GM13977 (cell line): ENCODE data around the gene C3orf33.

ENCODE experiments used
- DNase-seq: peaks from one replicate; pipeline ENCODE4 v3.0.0; 2012; ENCODE audit warnings: low spot score
- in situ Hi-C: fragments of 300-500 bp; cut with MboI; formaldehyde crosslinking; loops from one replicate; pipeline ENCODE4 v1.12.0; 2022; ENCODE audit warnings: low sequenced_read_pairs, low pct_unique_long_range_greater_than_20kb, mixed read lengths, inconsistent platforms; ENCODE audit not compliant: unreplicated experiment
- TF ChIP-seq, protein P1 (sequence below): IDR thresholded peaks from 2 replicates; pipeline ENCODE4 v1.5.1; 2012; ENCODE audit warnings: mild to moderate bottlenecking, control low read depth; ENCODE audit not compliant: insufficient read depth; ENCODE audit errors: extremely low read depth, missing control alignments

The C3orf33 gene

DNA sequence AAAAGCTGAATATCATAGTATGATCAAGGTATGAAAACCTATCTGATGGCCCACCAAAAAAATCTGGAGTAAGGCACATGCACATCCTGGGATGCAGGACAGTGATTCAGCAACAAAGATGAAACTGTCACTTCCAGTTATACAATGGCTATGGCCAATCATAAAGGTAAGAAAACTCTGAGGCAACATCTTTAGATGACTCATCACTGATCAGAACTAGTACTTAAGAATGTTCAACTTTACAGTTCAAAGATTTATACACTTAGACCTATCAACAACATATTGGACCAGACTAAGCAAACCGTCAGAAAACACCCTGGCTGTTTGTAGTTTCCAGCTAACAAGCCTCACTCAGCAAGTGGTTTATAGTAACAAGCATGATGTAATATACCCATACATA, 39.9 kb downstream of the C3orf33 start:
- TF ChIP-seq, protein P1, sequence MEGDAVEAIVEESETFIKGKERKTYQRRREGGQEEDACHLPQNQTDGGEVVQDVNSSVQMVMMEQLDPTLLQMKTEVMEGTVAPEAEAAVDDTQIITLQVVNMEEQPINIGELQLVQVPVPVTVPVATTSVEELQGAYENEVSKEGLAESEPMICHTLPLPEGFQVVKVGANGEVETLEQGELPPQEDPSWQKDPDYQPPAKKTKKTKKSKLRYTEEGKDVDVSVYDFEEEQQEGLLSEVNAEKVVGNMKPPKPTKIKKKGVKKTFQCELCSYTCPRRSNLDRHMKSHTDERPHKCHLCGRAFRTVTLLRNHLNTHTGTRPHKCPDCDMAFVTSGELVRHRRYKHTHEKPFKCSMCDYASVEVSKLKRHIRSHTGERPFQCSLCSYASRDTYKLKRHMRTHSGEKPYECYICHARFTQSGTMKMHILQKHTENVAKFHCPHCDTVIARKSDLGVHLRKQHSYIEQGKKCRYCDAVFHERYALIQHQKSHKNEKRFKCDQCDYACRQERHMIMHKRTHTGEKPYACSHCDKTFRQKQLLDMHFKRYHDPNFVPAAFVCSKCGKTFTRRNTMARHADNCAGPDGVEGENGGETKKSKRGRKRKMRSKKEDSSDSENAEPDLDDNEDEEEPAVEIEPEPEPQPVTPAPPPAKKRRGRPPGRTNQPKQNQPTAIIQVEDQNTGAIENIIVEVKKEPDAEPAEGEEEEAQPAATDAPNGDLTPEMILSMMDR: no peak
- in situ Hi-C loops: no loop called here
- no peak for DNase-seq

DNA sequence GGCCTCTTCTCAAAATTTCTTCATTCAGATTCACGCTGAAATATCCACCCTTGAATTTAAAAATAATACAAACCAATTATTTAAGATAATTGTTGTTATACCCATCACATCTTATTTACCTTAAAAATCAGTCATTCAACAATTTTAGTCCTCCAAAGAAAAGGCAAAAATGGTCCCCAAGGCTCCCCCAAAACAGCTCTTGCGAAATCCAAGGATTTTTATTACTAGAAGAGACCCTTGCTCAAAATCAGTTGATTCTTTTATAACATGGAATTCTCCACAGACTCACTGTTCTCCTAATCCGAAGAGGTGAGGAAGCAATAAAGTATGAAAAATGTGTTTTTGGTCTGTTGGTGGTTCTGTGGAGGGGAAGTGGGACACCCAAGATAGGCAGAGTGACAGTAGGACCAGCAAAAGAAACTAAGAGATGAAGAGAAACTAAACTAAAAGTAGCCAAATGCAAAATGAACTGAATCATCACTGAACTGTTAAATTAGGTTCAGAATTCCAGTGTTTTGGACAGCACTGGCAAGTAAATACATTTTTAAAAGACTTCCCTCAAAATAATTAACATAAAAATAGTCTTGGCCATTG, 42.1 kb downstream of the C3orf33 start:
- in situ Hi-C loops: no loop called here
- no peak for DNase-seq
- TF ChIP-seq, protein P1: no peak

DNA sequence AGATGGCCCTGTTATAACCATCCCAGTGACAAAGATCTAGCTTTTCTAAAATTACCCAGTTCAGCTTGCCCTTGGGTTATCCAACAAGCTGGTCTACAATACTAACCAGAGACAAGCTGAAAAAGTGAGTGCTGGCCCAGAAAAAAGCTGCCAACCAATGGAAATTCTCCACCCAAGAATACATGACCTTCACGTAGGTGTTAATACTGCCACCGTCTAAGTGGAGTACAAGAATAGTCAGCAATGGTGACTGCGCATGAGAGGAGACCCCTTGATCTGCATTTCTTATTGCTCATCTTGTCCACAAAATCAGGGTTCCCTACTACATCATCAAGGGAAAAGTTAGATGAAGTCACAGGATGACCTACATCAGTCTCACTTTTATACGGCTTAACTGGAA, 45.4 kb downstream of the C3orf33 start:
- TF ChIP-seq, protein P1: no peak
- no peak for DNase-seq
- in situ Hi-C loops: no loop called here

DNA sequence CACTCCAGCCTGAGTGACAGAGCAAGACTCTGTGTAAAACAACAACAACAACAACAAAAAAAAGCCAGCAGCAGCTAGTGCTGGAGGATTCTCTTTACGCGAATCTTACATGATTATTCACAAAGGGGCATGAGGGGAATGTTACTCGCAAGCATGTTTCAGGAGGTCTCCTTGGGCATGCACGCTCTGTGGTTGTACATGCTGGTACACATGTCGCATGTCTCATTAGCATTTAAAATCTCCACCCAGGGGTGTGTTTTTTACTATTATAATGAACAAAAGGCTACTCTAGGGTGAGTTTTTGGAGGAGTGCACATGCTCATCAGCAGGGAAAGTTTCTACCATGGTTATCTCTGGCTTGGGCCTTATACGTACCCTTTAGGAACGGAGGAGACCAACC, 48.5 kb downstream of the C3orf33 start:
- TF ChIP-seq, protein P1: no peak
- no peak for DNase-seq
- in situ Hi-C loops: no loop called here

DNA sequence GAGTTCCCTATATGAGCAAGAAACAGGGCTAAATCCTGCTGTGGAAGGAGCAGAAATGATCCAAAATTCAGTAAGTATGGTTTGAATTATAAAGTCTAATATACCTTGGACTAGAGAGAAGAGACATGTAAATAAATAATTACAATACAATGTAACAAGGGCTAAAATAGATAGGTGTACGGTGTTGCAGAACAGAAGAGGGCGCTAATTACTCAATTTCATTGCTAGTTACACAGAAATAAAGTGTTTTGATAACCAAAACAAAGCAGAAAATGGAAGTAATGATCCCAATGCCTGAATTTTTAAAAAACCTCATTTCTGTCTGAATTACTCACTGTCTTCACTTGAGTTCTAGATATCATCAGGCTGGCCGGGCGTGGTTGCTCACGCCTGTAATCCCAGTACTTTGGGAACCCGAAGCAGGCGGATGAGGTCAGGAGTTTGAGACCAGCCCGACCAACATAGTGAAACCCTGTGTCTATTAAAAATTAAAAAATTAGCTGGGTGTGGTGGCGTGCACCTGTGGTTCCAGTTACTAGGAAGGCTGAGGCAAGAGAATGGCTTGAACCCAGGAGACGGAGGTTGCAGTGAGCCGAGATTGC, 52.9 kb downstream of the C3orf33 start:
- DNase-seq: no peak
- in situ Hi-C loops: no loop called here
- TF ChIP-seq, protein P1: peak; percentile 57

DNA sequence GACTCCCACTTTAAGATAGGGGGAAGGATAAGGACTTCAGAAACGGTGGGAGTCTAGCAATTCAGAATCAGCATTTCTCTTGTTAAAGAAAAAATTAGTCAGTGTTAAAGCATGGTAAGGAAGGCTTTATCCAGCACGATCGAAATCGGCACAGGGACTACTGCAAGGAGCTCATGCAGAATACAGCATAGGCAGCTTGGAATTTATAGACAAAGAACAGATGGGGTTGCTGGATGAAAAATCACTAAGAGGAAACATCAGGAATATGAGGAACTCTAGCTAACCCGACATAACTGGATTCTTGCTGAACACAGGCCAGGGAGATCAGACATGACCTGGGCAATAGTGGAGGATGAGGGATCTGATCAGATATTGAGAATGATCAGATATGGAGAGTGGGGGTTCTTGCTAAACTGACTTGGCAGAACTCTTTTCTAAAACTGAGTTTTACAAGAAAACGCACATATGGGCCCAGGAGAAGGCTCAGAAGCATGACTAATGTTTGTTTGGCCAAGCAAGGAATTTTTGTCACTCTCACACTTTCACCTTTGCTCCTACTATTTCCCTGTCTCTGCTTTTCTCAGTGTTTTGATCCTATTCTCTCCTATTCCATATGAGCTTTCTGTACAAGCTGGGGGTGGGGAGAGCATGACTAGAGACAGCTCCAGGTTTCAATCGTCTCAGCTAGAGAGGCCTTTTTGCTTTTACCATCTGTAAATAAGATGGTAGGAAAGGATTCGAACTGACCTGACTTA, 57.3 kb downstream of the C3orf33 start:
- in situ Hi-C loops: no loop called here
- DNase-seq: no peak
- TF ChIP-seq, protein P1: no peak
